HG03457 (cell line): ENCODE data around the gene GALNT2.

ENCODE experiments used
- ATAC-seq: cut with Tn5 transposase; IDR thresholded peaks from one replicate; pipeline ENCODE4 v1.9.1; 2021; ENCODE audit warnings: moderate number of reproducible peaks; ENCODE audit not compliant: unreplicated experiment

Gene GALNT2

GRCh38 chr1:230330157-230330556, 263.1 kb downstream of the GALNT2 start:
- no peak for ATAC-seq
